Measurements from ENCODE around the gene MAP3K21. TPM values are rescaled to one million over a fixed set of nuclear protein-coding genes. Genes with fewer than 3 reads are reported as not detected.

MAP3K21 gene
- total RNA-seq, 4 donors from 2014 or later: 6.1 to 16.6 (median 10.6) TPM

- no peak for DNase-seq (ENCODE audit: low spot score in 2 of 2)
- intact Hi-C loops (cut with DNase I; ENCODE audit: low total_unique reads): no loop called here
- whole genome bisulfite sequencing, 2 donors: 58 to 67% methylated on average over 1 of the region's 1 CpG
- H3K4me3 ChIP-seq (ENCODE audit: low read depth, poor library complexity, severe bottlenecking): no peak overlapping the region
- no peak for TF ChIP-seq POLR2A (IDR thresholded peaks at IDR 0.05)
- TF ChIP-seq CTCF (IDR thresholded peaks at IDR 0.05): no peak
These were observed 36.5 kb downstream of the MAP3K21 start for GRCh38 chr1:233364026-233364425.

DNA sequence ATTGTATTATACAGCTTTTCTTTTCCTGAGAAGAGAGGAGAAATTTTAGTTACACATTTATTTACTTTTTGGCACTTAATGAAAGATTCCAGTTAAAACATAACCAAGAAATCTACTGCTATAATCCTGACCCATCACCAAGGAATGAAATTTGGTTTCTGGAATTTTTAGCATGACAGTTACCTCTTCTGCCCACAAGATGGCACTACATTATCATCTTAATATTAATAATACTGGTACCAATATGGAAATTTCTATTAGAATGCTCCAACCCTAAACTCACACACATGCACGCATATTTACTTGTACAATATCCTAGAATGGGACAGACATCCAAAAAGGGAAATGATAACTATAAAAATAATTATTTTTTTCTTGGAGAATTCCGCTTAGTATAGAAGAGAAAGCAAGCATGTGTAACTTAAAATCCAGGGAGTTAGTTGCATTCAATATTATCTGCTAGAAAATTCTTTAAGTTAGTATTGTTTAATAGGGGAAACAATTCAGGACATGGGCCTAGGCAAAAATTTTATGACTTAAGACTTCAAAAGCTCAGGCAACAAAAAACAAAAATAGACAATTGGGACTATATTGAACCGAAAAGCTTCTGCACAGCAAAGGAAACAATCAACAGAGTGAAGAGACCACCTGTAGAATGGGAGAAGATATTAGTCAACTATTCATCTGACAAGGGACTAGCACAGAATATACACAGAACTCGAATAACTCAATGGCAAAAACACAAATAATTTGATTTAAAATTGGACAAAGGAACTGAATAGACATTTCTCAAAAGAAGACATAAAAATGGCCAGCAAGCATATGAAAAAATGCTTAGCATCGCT lies 37.4 kb downstream of the MAP3K21 start:
- no peak for DNase-seq (ENCODE audit: low spot score in 2 of 2)
- no peak overlapping the region for H3K4me3 ChIP-seq (ENCODE audit: low read depth, poor library complexity, severe bottlenecking)
- WGBS, 2 donors: 71 to 74% methylated on average over 5 of the region's 5 CpGs
- intact Hi-C loops (cut with DNase I; ENCODE audit: low total_unique reads): no loop called here
- TF ChIP-seq CTCF (IDR thresholded peaks at IDR 0.05) (no peak), POLR2A (IDR thresholded peaks at IDR 0.05) (no peak)

DNA sequence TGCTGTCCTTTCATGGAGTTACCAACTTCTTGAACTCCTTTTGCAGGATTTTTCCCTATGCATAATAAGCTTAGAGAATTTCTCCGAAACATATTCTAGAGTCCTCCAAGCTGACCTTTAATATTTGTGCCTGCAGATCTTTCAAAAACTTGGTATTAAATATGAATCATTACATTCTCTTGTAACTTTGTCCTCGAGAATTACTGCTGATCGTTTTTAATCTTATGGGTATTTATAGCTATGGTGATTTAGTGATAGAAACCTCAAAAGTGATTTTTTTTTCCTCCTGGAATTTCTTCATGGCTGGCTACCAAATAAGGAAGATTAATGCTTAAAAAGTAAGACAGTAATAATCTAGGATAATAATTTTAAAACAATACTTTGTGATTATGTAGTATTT lies 39.1 kb downstream of the MAP3K21 start:
- no peak for TF ChIP-seq POLR2A (IDR thresholded peaks at IDR 0.05)
- TF ChIP-seq CTCF (IDR thresholded peaks at IDR 0.05): no peak
- DNase-seq (ENCODE audit: low spot score in 2 of 2): no peak
- H3K4me3 ChIP-seq (ENCODE audit: low read depth, poor library complexity, severe bottlenecking): no peak overlapping the region
- intact Hi-C loops (cut with DNase I; ENCODE audit: low total_unique reads): no loop called here
- WGBS, 2 donors: 50 to 54% methylated on average over 3 of the region's 3 CpGs

DNA sequence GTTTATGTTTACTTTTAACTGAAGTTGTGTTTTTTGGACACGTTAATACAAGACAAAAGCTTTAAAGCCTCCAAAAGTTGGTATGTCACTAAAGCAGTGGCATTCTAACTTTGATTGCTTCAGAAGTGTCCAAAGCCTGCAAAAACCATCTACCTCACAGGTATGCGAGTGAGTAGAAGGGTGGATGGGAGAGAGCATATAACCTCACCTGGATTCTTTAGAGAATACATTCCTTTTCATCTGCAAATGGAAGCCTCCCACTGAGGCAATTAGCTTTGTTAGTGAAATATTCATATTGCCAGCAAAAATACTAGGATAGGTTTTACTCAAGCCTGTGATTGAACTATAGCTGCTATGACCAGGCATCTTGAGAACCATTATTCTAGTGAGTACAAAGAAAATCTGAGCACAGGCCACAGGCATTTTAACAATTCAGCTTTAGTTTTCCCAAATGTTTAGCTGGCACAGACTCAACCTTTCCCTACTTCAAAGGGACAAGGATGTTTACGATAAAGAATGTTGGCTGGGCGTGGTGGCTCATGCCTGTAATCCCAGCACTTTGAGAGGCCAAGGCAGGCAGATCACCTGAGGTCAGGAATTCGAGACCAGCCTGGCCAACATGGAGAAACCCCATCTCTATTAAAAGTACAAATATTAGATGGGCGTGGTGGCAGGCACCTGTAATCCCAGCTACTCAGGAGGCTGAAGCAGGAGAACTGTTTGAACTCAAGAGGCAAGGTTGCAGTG lies 39.7 kb downstream of the MAP3K21 start:
- no peak for DNase-seq (ENCODE audit: low spot score in 2 of 2)
- intact Hi-C loops (cut with DNase I; ENCODE audit: low total_unique reads): no loop called here
- H3K4me3 ChIP-seq (ENCODE audit: low read depth, poor library complexity, severe bottlenecking): no peak overlapping the region
- TF ChIP-seq CTCF (IDR thresholded peaks at IDR 0.05) (no peak), POLR2A (IDR thresholded peaks at IDR 0.05) (no peak)
- whole genome bisulfite sequencing, 2 donors: 58 to 65% methylated on average over 6 of the region's 6 CpGs

- DNase-seq (ENCODE audit: low spot score in 2 of 2): no peak
- TF ChIP-seq CTCF (IDR thresholded peaks at IDR 0.05) (no peak), POLR2A (IDR thresholded peaks at IDR 0.05) (no peak)
- intact Hi-C loops (cut with DNase I; ENCODE audit: low total_unique reads): no loop called here
- WGBS, 2 donors: 59 to 62% methylated on average over 3 of the region's 3 CpGs
- H3K4me3 ChIP-seq (ENCODE audit: low read depth, poor library complexity, severe bottlenecking): no peak overlapping the region
These were observed 40.7 kb downstream of the MAP3K21 start for GRCh38 chr1:233368106-233368788.
